Lower lobe of right lung (tissue), 2 donors: ENCODE results near the gene CHD6. TPM values are rescaled to one million over a fixed set of nuclear protein-coding genes. Genes with fewer than 3 reads are reported as not detected.

Experiments used
- ATAC-seq, 2 donors: fragments of 200-7000 bp; cut with Tn5 transposase; one replicate each; pipeline ENCODE4 v1.9.1; 2020 to 2022; ENCODE audit warnings: mild to moderate bottlenecking in 2 of 2, moderate library complexity in 2 of 2
- DNase-seq: peaks from one replicate; pipeline ENCODE4 v3.0.0-alpha.2; 2020
- H3K27ac ChIP-seq: fragments of 200-600 bp; one replicate; pipeline ENCODE4 v1.8.0; 2022
- H3K27me3 ChIP-seq: fragments of 200-600 bp; one replicate; pipeline ENCODE4 v1.8.0; 2022; ENCODE audit warnings: low read depth
- H3K36me3 ChIP-seq: fragments of 200-600 bp; one replicate; pipeline ENCODE4 v1.8.0; 2022; ENCODE audit warnings: mild to moderate bottlenecking
- H3K4me1 ChIP-seq: fragments of 200-600 bp; one replicate; pipeline ENCODE4 v1.8.0; 2022
- H3K4me3 ChIP-seq: fragments of 200-600 bp; one replicate; pipeline ENCODE4 v1.8.0; 2022; ENCODE audit warnings: mild to moderate bottlenecking
- H3K9me3 ChIP-seq: fragments of 200-600 bp; one replicate; pipeline ENCODE4 v1.8.0; 2022
- intact Hi-C: fragments of 100-400 bp; cut with DNase I; formaldehyde crosslinking; loops from one replicate; pipeline ENCODE4 v1.11.0; 2022
- total RNA-seq: library from RNA; stranded (reverse); fragmentation: NEBNext Ultra II Directional; extraction: Animal tissue kit (Norgen Biotek cat#: 25700); gene quantifications from one replicate; pipeline ENCODE4 v1.2.1, GENCODE V29; 2021
- TF ChIP-seq, protein P1 (sequence below): fragments of 200-600 bp; IDR thresholded peaks from one replicate; pipeline ENCODE4 v1.8.0; 2022; ENCODE audit warnings: antibody characterized with exemption, mild to moderate bottlenecking
- donor health status: DM: no; HTN: yes; CAD: no; lungs with severe emphysema.

The CHD6 gene
- total RNA-seq, 1 donor from 2014 or later, result 43.6 TPM

DNA sequence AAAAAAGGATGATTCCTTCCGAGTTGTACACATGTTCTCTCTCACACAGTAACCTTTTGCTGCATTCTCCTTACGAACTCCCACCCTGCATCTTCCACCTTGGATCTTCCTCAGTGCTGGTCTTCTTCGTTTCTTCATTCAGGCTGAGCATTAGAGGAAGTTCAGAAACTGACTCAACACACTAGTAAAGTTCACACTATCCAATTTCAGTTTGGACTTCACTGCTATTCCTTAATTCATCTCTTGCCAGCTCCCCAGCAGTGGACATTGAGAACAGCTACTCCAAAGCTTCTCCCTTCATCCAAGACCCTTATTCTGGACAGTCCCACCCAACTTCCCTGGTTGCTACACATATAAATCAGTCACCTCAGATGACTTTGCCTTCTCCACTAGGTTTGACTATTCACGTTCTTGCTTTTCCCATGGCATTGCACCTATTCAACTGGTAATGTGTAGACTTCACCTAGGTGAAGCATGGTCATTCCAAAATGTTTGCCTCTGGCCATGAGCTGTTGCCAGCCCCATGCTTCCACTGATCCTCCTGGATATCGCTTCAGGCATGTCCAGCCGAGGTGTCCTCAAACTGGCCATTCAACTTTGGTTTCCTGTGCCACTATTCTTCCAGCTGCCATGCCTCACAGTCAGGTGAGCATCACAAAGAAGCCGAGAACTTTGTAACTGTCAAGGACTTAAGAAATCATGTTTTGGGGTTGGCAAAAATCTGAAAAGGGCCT lies 147.6 kb downstream of the CHD6 start:
- H3K4me1 ChIP-seq, result peaks cover under 1% of the 10 kb centered on the region
- H3K36me3 ChIP-seq, result peaks cover 58% of the 10 kb centered on the region
- no peak overlapping the region for H3K27ac ChIP-seq
- H3K27me3 ChIP-seq, result no peaks in the 10 kb centered on the region
- no peak for ATAC-seq
- no peak for DNase-seq
- no peak overlapping the region for H3K4me3 ChIP-seq
- no peaks in the 10 kb centered on the region for H3K9me3 ChIP-seq
- intact Hi-C loops, result no loop called here
- TF ChIP-seq, protein P1, sequence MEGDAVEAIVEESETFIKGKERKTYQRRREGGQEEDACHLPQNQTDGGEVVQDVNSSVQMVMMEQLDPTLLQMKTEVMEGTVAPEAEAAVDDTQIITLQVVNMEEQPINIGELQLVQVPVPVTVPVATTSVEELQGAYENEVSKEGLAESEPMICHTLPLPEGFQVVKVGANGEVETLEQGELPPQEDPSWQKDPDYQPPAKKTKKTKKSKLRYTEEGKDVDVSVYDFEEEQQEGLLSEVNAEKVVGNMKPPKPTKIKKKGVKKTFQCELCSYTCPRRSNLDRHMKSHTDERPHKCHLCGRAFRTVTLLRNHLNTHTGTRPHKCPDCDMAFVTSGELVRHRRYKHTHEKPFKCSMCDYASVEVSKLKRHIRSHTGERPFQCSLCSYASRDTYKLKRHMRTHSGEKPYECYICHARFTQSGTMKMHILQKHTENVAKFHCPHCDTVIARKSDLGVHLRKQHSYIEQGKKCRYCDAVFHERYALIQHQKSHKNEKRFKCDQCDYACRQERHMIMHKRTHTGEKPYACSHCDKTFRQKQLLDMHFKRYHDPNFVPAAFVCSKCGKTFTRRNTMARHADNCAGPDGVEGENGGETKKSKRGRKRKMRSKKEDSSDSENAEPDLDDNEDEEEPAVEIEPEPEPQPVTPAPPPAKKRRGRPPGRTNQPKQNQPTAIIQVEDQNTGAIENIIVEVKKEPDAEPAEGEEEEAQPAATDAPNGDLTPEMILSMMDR, result no peak

DNA sequence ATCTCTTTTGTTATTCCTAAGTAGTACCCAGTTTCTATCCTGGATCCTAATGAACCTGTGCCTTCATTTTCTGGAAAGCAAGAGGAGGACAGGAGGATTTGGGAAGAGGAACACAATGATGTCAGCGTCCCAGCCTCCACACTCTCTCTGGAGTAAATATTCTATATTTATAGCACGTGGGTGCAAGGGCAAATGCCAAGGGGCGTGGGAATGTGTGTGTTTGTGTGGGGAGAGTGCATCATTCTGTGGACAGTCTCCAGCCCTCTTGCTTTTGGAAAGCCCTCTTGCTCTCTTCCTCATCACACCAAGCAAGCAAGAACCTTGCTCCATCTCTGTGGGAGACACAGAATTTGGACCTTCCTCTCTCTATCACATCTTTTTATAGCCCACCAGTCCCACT lies 148.3 kb downstream of the CHD6 start:
- no peak for ATAC-seq
- no peaks in the 10 kb centered on the region for H3K9me3 ChIP-seq

DNA sequence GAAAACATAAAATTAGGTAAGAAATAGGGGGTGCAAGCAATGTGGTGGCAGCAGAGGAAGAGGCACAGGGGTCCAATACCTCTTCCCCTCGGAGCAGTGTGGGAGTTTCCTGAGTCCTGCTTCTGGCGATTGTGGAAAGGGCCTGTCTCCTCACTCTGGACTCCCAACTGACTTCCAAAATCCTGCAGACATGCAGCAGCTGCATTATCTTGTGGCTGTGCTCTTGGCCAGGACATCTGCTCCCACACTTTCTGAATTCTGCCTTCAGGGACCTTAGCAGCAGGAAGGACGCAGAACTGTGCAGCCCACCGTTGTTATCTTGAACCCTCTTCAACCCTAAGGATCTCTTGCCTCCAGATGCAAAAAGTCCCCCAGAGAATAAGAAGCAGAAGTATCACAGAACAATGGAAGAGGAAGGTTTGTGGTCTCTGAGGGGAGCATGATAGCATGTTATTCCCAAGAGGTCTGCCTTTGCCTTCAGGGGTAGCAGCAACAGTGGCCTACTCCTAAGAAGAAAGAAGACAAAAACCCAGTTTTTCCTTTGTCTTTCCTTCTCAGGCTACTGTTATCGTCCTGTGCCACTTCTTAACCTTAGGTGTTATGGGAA lies 149.1 kb downstream of the CHD6 start:
- H3K27ac ChIP-seq, result no peak overlapping the region
- no peaks in the 10 kb centered on the region for H3K4me1 ChIP-seq
- TF ChIP-seq, protein P1, result no peak
- ATAC-seq, result no peak
- no peak for DNase-seq
- H3K36me3 ChIP-seq, result peaks cover 58% of the 10 kb centered on the region
- no peaks in the 10 kb centered on the region for H3K9me3 ChIP-seq
- intact Hi-C loops, result no loop called here
- no peak overlapping the region for H3K4me3 ChIP-seq
- H3K27me3 ChIP-seq, result no peaks in the 10 kb centered on the region

More for the DNA sequence above, 148.3 kb downstream of the CHD6 start:
- peaks cover 58% of the 10 kb centered on the region for H3K36me3 ChIP-seq
- no peaks in the 10 kb centered on the region for H3K4me1 ChIP-seq
- no peak for DNase-seq
- no peak overlapping the region for H3K4me3 ChIP-seq
- no peaks in the 10 kb centered on the region for H3K27me3 ChIP-seq
- H3K27ac ChIP-seq, result no peak overlapping the region
- TF ChIP-seq, protein P1, result no peak
- intact Hi-C loops, result no loop called here

DNA sequence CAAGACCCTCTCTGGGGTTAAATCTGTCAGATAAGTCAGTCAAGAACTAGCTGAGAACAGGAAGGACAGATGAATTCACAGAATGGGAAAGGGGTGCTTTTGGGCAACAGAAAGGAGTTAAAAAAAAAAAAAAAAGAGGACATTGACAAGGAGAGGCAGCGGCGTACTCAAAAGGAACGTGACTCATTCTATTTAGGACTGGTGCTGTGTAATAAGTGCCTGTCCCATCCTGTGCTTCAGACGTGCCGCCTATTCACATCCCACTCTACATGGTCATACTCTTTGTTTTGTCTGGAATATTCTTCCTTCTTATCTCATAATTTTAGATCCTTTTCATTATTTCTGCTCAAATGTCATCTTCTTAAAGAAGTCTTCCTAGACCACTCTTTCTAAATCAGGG lies 150.5 kb downstream of the CHD6 start:
- H3K9me3 ChIP-seq, result no peaks in the 10 kb centered on the region
- no peaks in the 10 kb centered on the region for H3K27me3 ChIP-seq
- H3K27ac ChIP-seq, result no peak overlapping the region
- peaks cover 49% of the 10 kb centered on the region for H3K36me3 ChIP-seq
- intact Hi-C loops, result no loop called here
- TF ChIP-seq, protein P1, result no peak
- DNase-seq (no peak), ATAC-seq (no peak)
- H3K4me1 ChIP-seq, result no peaks in the 10 kb centered on the region
- H3K4me3 ChIP-seq, result no peak overlapping the region

DNA sequence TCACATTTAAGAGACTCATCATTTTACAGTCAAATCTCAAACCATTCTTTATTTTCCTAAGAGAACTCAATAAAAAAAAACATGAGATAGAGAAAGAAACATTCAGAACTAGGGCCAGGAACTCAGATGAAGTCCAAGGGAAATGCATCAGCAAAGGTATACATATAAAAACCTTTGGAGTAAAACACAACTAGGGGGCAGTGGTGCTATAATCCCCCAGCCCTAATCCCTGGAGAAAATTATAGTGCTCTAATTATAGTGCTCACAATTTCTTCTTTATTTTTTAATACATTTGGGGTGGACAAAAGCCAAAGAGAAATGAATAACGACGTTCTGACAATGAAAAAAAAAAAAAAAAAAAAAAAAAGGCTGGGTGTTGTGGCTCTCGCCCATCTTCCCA lies 151.0 kb downstream of the CHD6 start:
- ATAC-seq (no peak), DNase-seq (no peak)
- no peak overlapping the region for H3K27ac ChIP-seq
- H3K27me3 ChIP-seq, result no peaks in the 10 kb centered on the region
- no peak overlapping the region for H3K4me3 ChIP-seq
- intact Hi-C loops, result no loop called here
- TF ChIP-seq, protein P1, result no peak
- no peaks in the 10 kb centered on the region for H3K4me1 ChIP-seq
- H3K36me3 ChIP-seq, result peaks cover 44% of the 10 kb centered on the region
- no peaks in the 10 kb centered on the region for H3K9me3 ChIP-seq
